ENCODE data around the gene PCDHB4.

GRCh38 chr5:141150224-141150992 is 28.8 kb downstream of the PCDHB4 start:
- TF ChIP-seq GATA3 (IDR thresholded peaks at IDR 0.05; ENCODE audit: low read depth, low read length) (no peak), GATA2 (IDR thresholded peaks at IDR 0.05; ENCODE audit: low read depth, low read length) (no peak)

All from SH-SY5Y (cell line).